ENCODE data around the gene SLC46A3.

- TF ChIP-seq EZH2 (IDR thresholded peaks at IDR 0.05; ENCODE audit: insufficient read depth, low read length), result no peak
- TF ChIP-seq, protein P1, sequence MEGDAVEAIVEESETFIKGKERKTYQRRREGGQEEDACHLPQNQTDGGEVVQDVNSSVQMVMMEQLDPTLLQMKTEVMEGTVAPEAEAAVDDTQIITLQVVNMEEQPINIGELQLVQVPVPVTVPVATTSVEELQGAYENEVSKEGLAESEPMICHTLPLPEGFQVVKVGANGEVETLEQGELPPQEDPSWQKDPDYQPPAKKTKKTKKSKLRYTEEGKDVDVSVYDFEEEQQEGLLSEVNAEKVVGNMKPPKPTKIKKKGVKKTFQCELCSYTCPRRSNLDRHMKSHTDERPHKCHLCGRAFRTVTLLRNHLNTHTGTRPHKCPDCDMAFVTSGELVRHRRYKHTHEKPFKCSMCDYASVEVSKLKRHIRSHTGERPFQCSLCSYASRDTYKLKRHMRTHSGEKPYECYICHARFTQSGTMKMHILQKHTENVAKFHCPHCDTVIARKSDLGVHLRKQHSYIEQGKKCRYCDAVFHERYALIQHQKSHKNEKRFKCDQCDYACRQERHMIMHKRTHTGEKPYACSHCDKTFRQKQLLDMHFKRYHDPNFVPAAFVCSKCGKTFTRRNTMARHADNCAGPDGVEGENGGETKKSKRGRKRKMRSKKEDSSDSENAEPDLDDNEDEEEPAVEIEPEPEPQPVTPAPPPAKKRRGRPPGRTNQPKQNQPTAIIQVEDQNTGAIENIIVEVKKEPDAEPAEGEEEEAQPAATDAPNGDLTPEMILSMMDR (IDR thresholded peaks at IDR 0.05; ENCODE audit: insufficient read depth, low read depth, low read length), result no peak
These were observed 63.2 kb downstream of the SLC46A3 start for GRCh38 chr13:28655561-28655960.
